Measurements from ENCODE around the gene ACP4. TPM values are rescaled to one million over a fixed set of nuclear protein-coding genes. Genes with fewer than 3 reads are reported as not detected.

The ACP4 gene
- total RNA-seq, 4 donors from 2014 or later, result not detected

DNA sequence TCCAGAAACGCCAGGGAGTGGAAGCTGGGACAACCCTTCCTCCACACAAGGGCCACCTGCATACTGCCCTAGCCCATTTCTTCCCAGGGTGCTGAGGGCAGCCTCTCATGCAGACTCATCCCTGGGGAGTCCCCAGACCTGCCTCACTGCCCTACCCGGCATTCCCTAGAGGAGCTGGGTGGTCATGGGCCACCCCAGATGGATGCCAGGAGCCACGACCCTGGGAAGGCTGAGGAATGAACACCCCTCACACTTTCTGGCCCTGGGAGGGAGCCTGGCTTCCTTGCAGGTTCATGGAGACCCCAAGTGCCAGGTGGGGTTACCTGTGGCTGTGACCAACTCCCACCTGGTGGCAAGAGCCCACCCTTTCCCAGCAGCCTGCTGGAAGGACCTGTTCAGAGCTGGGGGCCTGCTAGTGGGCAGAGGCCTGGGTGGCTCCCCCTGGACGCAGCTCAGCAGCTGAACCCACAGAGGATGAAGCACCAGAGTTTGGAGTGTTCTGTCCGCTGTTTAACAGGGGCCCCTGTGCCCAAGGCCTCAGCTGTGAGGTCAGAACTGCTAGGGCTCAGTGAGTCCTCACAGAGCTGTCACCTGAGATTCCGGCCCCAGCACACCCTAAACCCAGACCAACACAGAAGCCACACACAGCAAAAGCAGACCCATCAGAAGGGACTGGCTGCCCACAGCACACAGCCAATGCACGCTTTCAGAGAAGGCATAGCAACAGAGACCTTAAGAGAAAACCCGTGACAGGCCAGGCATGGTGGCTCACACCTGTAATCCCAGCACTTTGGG is 6.6 kb downstream of the ACP4 start:
- Histone ChIP-seq H3K4me3 (no peak overlapping the region), H3K9me3 (no peaks in the 10 kb centered on the region), H3K27me3 (no peaks in the 10 kb centered on the region), H3K27ac (no peak overlapping the region), H3K36me3 (no peaks in the 10 kb centered on the region), H3K4me1 (no peaks in the 10 kb centered on the region)
- intact Hi-C loops (cut with DNase I; ENCODE audit: low total_unique reads), result no loop called here
- TF ChIP-seq, protein P1, sequence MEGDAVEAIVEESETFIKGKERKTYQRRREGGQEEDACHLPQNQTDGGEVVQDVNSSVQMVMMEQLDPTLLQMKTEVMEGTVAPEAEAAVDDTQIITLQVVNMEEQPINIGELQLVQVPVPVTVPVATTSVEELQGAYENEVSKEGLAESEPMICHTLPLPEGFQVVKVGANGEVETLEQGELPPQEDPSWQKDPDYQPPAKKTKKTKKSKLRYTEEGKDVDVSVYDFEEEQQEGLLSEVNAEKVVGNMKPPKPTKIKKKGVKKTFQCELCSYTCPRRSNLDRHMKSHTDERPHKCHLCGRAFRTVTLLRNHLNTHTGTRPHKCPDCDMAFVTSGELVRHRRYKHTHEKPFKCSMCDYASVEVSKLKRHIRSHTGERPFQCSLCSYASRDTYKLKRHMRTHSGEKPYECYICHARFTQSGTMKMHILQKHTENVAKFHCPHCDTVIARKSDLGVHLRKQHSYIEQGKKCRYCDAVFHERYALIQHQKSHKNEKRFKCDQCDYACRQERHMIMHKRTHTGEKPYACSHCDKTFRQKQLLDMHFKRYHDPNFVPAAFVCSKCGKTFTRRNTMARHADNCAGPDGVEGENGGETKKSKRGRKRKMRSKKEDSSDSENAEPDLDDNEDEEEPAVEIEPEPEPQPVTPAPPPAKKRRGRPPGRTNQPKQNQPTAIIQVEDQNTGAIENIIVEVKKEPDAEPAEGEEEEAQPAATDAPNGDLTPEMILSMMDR (IDR thresholded peaks at IDR 0.05), result no peak
- TF ChIP-seq POLR2A (IDR thresholded peaks at IDR 0.05), result no peak
- no peak for DNase-seq

DNA sequence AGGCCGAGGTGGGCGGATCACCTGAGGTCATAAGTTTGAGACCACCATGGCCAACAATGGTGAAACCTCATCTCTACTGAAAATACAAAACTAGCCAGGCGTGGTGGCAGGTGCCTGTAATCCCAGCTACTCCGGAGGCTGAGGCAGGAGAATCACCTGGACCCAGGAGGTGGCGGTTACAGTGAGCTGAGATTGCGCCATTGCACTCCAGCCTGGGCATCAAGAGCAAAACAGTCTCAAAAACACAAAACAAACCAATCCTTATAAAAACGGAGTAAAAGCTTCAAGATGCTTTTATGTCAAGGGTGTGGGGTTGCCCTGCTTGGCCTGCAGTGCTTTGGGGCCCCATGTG is 7.2 kb downstream of the ACP4 start:
- no peak for DNase-seq
- TF ChIP-seq, protein P1 (IDR thresholded peaks at IDR 0.05), result no peak
- TF ChIP-seq POLR2A (IDR thresholded peaks at IDR 0.05), result no peak
- H3K36me3 ChIP-seq, result no peaks in the 10 kb centered on the region
- no peak overlapping the region for H3K27ac ChIP-seq
- intact Hi-C loops (cut with DNase I; ENCODE audit: low total_unique reads), result no loop called here
- H3K4me1 ChIP-seq, result no peaks in the 10 kb centered on the region
- no peaks in the 10 kb centered on the region for H3K27me3 ChIP-seq
- no peaks in the 10 kb centered on the region for H3K9me3 ChIP-seq
- no peak overlapping the region for H3K4me3 ChIP-seq

DNA sequence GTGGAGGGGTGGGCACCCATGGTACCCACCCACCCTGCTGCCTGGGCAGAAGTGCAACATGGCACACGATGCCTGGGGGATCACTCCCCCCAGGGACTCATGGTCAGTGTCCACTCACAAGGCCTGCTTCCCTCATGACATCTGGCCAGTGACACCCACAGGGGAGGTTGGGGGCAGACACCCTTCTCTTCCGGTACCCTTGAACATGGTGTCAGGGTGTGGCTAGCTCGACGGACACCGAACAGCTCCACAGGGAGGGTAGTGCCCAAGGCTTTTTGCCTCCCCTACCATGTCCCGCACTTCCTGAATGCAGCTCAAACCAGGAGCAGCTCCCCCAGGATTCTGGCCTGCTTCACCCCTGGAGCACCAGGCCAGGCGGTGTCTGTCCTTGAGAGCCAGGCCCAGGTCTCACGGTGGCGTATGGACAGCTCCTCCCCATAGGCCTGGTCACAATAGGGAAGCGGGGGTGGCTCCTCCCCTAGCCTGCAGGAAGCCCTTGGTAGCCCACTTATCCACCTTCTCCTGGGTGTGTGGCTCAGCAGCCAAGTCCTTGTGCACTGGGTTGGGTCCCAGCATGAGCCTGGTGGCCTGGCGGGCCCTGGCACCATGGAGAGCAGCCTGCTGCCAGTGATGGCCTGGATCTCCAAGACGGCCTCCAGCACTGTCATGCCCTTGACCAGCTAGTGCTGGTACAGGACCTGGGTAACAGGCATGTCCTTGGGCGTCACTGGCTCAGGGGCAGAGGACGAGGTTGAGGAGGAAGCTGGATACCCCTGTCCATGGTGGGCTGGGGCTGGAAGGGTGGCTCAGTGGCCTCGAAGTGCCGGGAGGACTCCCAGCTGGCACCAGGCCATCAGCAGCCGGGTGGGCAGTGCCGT is 7.8 kb downstream of the ACP4 start:
- Histone ChIP-seq H3K36me3 (no peaks in the 10 kb centered on the region), H3K27ac (no peak overlapping the region)

DNA sequence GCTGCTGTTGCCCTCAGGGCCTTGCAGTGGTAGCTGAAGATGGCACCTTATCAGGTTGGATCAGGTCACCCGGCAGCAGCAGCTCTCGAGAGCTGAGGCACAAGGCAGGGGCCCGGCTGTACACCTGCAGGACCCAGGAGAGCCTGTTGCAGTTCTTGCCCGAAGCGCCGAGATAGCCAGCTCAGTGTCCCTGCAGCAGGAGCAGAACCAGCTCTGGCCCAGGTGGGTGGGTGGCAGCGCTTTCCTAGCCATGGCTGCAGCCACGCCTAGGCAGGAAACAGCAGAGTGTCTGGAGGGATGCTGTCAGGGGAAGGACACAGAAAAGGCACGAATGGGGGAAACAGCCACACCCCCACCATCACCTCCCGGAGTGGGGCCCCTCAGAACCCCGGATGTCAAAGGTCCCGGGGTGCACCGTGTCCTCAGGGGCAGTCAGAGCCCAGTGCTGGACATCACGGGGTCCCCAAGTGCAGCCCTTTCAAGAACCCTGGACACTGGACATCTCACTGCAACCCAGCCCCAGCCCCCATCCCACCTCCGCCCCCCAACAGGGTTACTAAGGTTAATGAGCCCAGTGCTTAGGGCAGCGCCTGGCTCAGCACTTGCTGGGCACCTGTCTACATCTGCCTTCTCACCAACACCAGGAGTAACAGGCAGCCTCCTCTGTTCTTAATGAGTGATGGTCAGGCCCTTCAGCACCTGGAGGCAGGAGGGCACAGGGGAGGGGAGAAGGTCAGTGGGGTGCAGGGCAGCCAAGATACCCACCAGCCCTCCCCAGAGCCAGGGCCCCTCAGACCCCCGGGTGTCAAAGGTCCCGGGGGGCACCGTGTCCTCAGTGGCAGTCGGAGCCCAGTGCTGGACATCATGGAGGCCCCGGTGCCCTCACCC is 8.7 kb downstream of the ACP4 start:
- Histone ChIP-seq H3K36me3 (no peaks in the 10 kb centered on the region), H3K27ac (no peak overlapping the region)
- intact Hi-C loops (cut with DNase I; ENCODE audit: low total_unique reads), result no loop called here

More for the DNA sequence above, 7.8 kb downstream of the ACP4 start:
- no peak overlapping the region for H3K4me3 ChIP-seq
- H3K4me1 ChIP-seq, result peaks cover 0 to 3% of the 10 kb centered on the region in 2 donors
- no peak for DNase-seq
- TF ChIP-seq, protein P1 (IDR thresholded peaks at IDR 0.05), result no peak
- TF ChIP-seq POLR2A (IDR thresholded peaks at IDR 0.05), result no peak
- no peaks in the 10 kb centered on the region for H3K27me3 ChIP-seq
- no peaks in the 10 kb centered on the region for H3K9me3 ChIP-seq
- intact Hi-C loops (cut with DNase I; ENCODE audit: low total_unique reads), result no loop called here

More for the DNA sequence above, 8.7 kb downstream of the ACP4 start:
- no peak for TF ChIP-seq POLR2A (IDR thresholded peaks at IDR 0.05)
- TF ChIP-seq, protein P1 (IDR thresholded peaks at IDR 0.05), result no peak
- Histone ChIP-seq H3K9me3 (no peaks in the 10 kb centered on the region), H3K27me3 (no peaks in the 10 kb centered on the region), H3K4me1 (peaks cover 0 to 11% of the 10 kb centered on the region in 2 donors), H3K4me3 (no peak overlapping the region)
- DNase-seq, result no peak

Measured in uterus (tissue), 4 donors.